ENCODE measurements around the gene IQSEC1. TPM values are rescaled to one million over a fixed set of nuclear protein-coding genes. Genes with fewer than 3 reads are reported as not detected.
A peak's percentile ranks its signal among the peaks of the same experiment; 100 is the strongest.

Gene IQSEC1
- total and polyA plus RNA-seq, 9 of the 15 experiments (the other 6 are each of a cell fraction or from before 2014, with no cell fraction given), result 0.56 to 39.0 (median 6.8) TPM

- no peak for TF ChIP-seq ZNF318 (IDR thresholded peaks at IDR 0.05; ENCODE audit: borderline replicate concordance in 1 of 2, low read depth in 1 of 2)
- TF ChIP-seq ZNF592 (IDR thresholded peaks at IDR 0.05), result peak; percentile 79
- peak; percentile 87 for TF ChIP-seq STAT5A (IDR thresholded peaks at IDR 0.05; ENCODE audit: borderline replicate concordance, low read length)
- TF ChIP-seq, protein P1, sequence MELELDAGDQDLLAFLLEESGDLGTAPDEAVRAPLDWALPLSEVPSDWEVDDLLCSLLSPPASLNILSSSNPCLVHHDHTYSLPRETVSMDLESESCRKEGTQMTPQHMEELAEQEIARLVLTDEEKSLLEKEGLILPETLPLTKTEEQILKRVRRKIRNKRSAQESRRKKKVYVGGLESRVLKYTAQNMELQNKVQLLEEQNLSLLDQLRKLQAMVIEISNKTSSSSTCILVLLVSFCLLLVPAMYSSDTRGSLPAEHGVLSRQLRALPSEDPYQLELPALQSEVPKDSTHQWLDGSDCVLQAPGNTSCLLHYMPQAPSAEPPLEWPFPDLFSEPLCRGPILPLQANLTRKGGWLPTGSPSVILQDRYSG (tag; conservative IDR thresholded peaks at IDR 0.05; ENCODE audit: low read depth), result 0 out of 2 replicates have a peak, but pooled peaks have one; percentile 30
- peak; percentile 51 for TF ChIP-seq SMARCB1 (IDR thresholded peaks at IDR 0.05; ENCODE audit: insufficient read length, low read depth)
- TF ChIP-seq ATF2 (CRISPR knock-in tag; IDR thresholded peaks at IDR 0.05), result no peak
- TF ChIP-seq MYC (IDR thresholded peaks at IDR 0.05; ENCODE audit: low read depth, low read length), result peak; percentile 65; the same call in 1 of the 2 replicates
- no peak for TF ChIP-seq MYC (CRISPR knock-in tag; IDR thresholded peaks at IDR 0.05; ENCODE audit: borderline replicate concordance, low read depth)
- TF ChIP-seq BCL6 (CRISPR knock-in tag; IDR thresholded peaks at IDR 0.05), result no peak
- TF ChIP-seq CCNT2 (IDR thresholded peaks at IDR 0.05; ENCODE audit: borderline replicate concordance, extremely low read depth, insufficient read length, low read depth, low read length), result peak; percentile 99
Observed at GRCh38 chr3:12953201-12953995, 119.8 kb downstream of the IQSEC1 start (continued).
